H1 (cell line): ENCODE measurements around the gene ANKS1B. TPM values are rescaled to one million over a fixed set of nuclear protein-coding genes. Genes with fewer than 3 reads are reported as not detected.

Source experiments
- CTCF ChIA-PET: fragments of 300-600 bp; sonication (Branson Sonifier 250); formaldehyde crosslinking; loops from one replicate; lab custom pipeline; 2021; ENCODE audit not compliant: partially characterized antibody; lab: Charles Lee
- POLR2A ChIA-PET: fragments of 300-600 bp; sonication (Branson Sonifier 250); formaldehyde crosslinking; loops from one replicate; lab custom pipeline; 2021; ENCODE audit warnings: inconsistent platforms; ENCODE audit not compliant: partially characterized antibody; lab: Charles Lee
- DNase-seq, 2 experiments: peaks; one replicate each; pipeline versions ENCODE4 v3.0.0 to v3.0.0-alpha.2; 2010 to 2022; ENCODE audit warnings: low spot score in 2 of 2, low read depth in 1 of 2, mixed read lengths in 1 of 2
- FAIRE-seq: peaks from 2 replicates; lab custom pipeline; 2011; peaks lifted over from hg19 to GRCh38; lab: Jason Lieb, UNC
- H2AFZ ChIP-seq: 2 replicates; pipeline ENCODE4 v1.8.1; 2012; ENCODE audit warnings: low read length, inconsistent platforms
- H2AK5ac ChIP-seq: 2 replicates; pipeline ENCODE4 v1.6.1; 2013; ENCODE audit warnings: low read depth, low read length
- H2BK120ac ChIP-seq: replicated peaks from 2 replicates; pipeline ENCODE3; 2013; ENCODE audit warnings: low read depth, low read length, inconsistent platforms
- H2BK12ac ChIP-seq: 2 replicates; pipeline ENCODE4 v1.6.1; 2013; ENCODE audit warnings: low read depth, low read length
- H2BK15ac ChIP-seq: 2 replicates; pipeline ENCODE4 v1.6.1; 2013; ENCODE audit warnings: low read length
- H2BK20ac ChIP-seq: 2 replicates; pipeline ENCODE4 v1.6.1; 2013; ENCODE audit warnings: low read length
- H2BK5ac ChIP-seq: 2 replicates; pipeline ENCODE4 v1.6.1; 2013; ENCODE audit warnings: low read depth, low read length
- H3K14ac ChIP-seq: 2 replicates; pipeline ENCODE4 v1.6.1; 2013; ENCODE audit warnings: inconsistent platforms; ENCODE audit not compliant: insufficient read length
- H3K18ac ChIP-seq: 2 replicates; pipeline ENCODE4 v1.6.1; 2013; ENCODE audit warnings: low read length; ENCODE audit errors: extremely low read depth
- H3K23ac ChIP-seq: 2 replicates; pipeline ENCODE4 v1.6.1; 2013; ENCODE audit warnings: inconsistent platforms; ENCODE audit not compliant: insufficient read length
- H3K23me2 ChIP-seq: 2 replicates; pipeline ENCODE4 v1.6.1; 2013; ENCODE audit warnings: low read depth, low read length
- H3K27ac ChIP-seq: 2 replicates; pipeline ENCODE4 v1.6.1; 2011; ENCODE audit warnings: low read depth, low read length, inconsistent platforms
- H3K27me3 ChIP-seq, 4 experiments: replicated peaks in 1 of 4; 1 replicate in 1 of 4; 2 replicates in 3 of 4; pipeline versions ENCODE4 v1.6.1 to v1.8.1; 2011 to 2013; ENCODE audit warnings: low read length in 3 of 4, mild to moderate bottlenecking in 3 of 4, inconsistent platforms in 2 of 4, mixed read lengths in 2 of 4, moderate library complexity in 1 of 4; ENCODE audit not compliant: control insufficient read depth in 3 of 4, insufficient read depth in 3 of 4; ENCODE audit errors: extremely low read depth in 1 of 4
- H3K36me3 ChIP-seq, 4 experiments: 2 replicates each; pipeline versions ENCODE4 v1.6.1 to v1.8.1; 2011 to 2013; ENCODE audit warnings: mild to moderate bottlenecking in 4 of 4, low read length in 3 of 4, moderate library complexity in 2 of 4, control low read depth in 1 of 4, inconsistent platforms in 1 of 4; ENCODE audit not compliant: insufficient read depth in 4 of 4, control insufficient read depth in 2 of 4
- H3K4ac ChIP-seq: replicated peaks from 2 replicates; pipeline ENCODE3; 2013; ENCODE audit warnings: low read length, low read depth, mixed read lengths, inconsistent platforms; ENCODE audit not compliant: insufficient read length
- H3K4me1 ChIP-seq, 4 experiments: replicated peaks in 1 of 4; 1 replicate in 1 of 4; 2 replicates in 3 of 4; pipeline versions ENCODE4 v1.6.1 to v1.8.1; 2011 to 2013; ENCODE audit warnings: low read length in 3 of 4, inconsistent platforms in 2 of 4, mixed read lengths in 1 of 4; ENCODE audit not compliant: insufficient read depth in 4 of 4, control insufficient read depth in 3 of 4
- H3K4me2 ChIP-seq, 2 experiments: 2 replicates each; pipeline versions ENCODE4 v1.6.1 to v1.8.1; 2011 to 2013; ENCODE audit warnings: low read depth in 2 of 2, low read length in 2 of 2, control low read depth in 1 of 2, inconsistent platforms in 1 of 2, mild to moderate bottlenecking in 1 of 2; ENCODE audit not compliant: insufficient read depth in 1 of 2
- H3K4me3 ChIP-seq, 4 experiments: fragments of 200-600, 300-600 bp in 1 of 4; sonication (generic), shearing (Covaris generic), sonication (Bioruptor Twin) in 1 of 4; 2 replicates each; pipeline versions ENCODE4 v1.5.1 to v1.8.1; 2011 to 2016; ENCODE audit warnings: low read length in 4 of 4, low read depth in 3 of 4, control low read depth in 2 of 4, inconsistent platforms in 2 of 4, mild to moderate bottlenecking in 2 of 4, mixed read lengths in 1 of 4, moderate library complexity in 1 of 4; ENCODE audit not compliant: insufficient read depth in 2 of 4; ENCODE audit errors: extremely low read depth in 1 of 4
- H3K56ac ChIP-seq: replicated peaks from 2 replicates; pipeline ENCODE3; 2013; ENCODE audit warnings: low read depth, mild to moderate bottlenecking, mixed read lengths, low read length, inconsistent platforms; ENCODE audit not compliant: insufficient read length
- H3K79me1 ChIP-seq: 2 replicates; pipeline ENCODE4 v1.6.1; 2013; ENCODE audit warnings: low read depth, low read length, control low read depth
- H3K79me2 ChIP-seq, 2 experiments: 2 replicates each; pipeline versions ENCODE4 v1.6.1 to v1.8.1; 2012 to 2013; ENCODE audit warnings: low read length in 2 of 2, mild to moderate bottlenecking in 2 of 2, inconsistent platforms in 1 of 2; ENCODE audit not compliant: insufficient read depth in 2 of 2, control insufficient read depth in 1 of 2
- H3K9ac ChIP-seq, 4 experiments: replicated peaks in 1 of 4; 1 replicate in 1 of 4; 2 replicates in 3 of 4; pipeline versions ENCODE4 v1.6.1 to v1.8.1; 2011 to 2013; ENCODE audit warnings: low read depth in 3 of 4, low read length in 3 of 4, control low read depth in 2 of 4, mild to moderate bottlenecking in 2 of 4, moderate library complexity in 2 of 4, inconsistent platforms in 1 of 4; ENCODE audit errors: extremely low read depth in 1 of 4
- H3K9me3 ChIP-seq, 2 experiments: 2 replicates each; pipeline versions ENCODE4 v1.6.1 to v1.8.1; 2012 to 2013; ENCODE audit warnings: mild to moderate bottlenecking in 2 of 2, moderate library complexity in 2 of 2, control low read depth in 1 of 2, inconsistent platforms in 1 of 2, low read depth in 1 of 2, low read length in 1 of 2, mixed read lengths in 1 of 2; ENCODE audit not compliant: insufficient read depth in 2 of 2
- H4K20me1 ChIP-seq, 2 experiments: replicated peaks in 1 of 2; 2 replicates each; pipeline versions ENCODE3 to v1.8.1; 2011 to 2013; ENCODE audit warnings: inconsistent platforms in 2 of 2, low read length in 2 of 2, mild to moderate bottlenecking in 1 of 2; ENCODE audit not compliant: insufficient read depth in 2 of 2, control insufficient read depth in 1 of 2
- H4K5ac ChIP-seq: 2 replicates; pipeline ENCODE4 v1.6.1; 2013; ENCODE audit warnings: low read length, low read depth, mixed read lengths, inconsistent platforms; ENCODE audit not compliant: insufficient read length
- H4K8ac ChIP-seq: 2 replicates; pipeline ENCODE4 v1.8.0; 2013; ENCODE audit warnings: mild to moderate bottlenecking, moderate library complexity, low read length, inconsistent platforms; ENCODE audit not compliant: insufficient read depth; ENCODE audit errors: extremely low read depth
- H4K91ac ChIP-seq: replicated peaks from 2 replicates; pipeline ENCODE3; 2013; ENCODE audit warnings: low read length, mixed read lengths, inconsistent platforms; ENCODE audit not compliant: insufficient read length
- ATF3 ChIP-seq: IDR thresholded peaks from 2 replicates; pipeline ENCODE4 v1.6.1; 2011; ENCODE audit warnings: low read depth, mild to moderate bottlenecking, low read length; ENCODE audit not compliant: insufficient read depth
- BACH1 ChIP-seq: IDR thresholded peaks from 2 replicates; pipeline ENCODE4 v1.6.1; 2012; ENCODE audit warnings: low read length, improper control_type of control experiment
- KDM4A ChIP-seq: IDR thresholded peaks from one replicate; pipeline ENCODE4 v1.7.1; 2012; ENCODE audit warnings: low read depth, mild to moderate bottlenecking, moderate library complexity, low read length, inconsistent platforms; ENCODE audit not compliant: severe bottlenecking
- SUZ12 ChIP-seq: fragments of 200-600 bp; sonication (generic); IDR thresholded peaks from 2 replicates; pipeline ENCODE4 v1.6.1; 2012; ENCODE audit warnings: mild to moderate bottlenecking, inconsistent platforms, low read length, moderate library complexity, mixed read lengths
- WGBS, 2 experiments: shearing (Covaris generic) in 1 of 2; methylation state at CpG; one replicate each; pipeline versions ENCODE4 v1.1.6 to v1.1.7; 2013 to 2015; ENCODE audit warnings: low lambda C conversion rate in 2 of 2, mixed read lengths in 2 of 2, inconsistent platforms in 1 of 2, low coverage in 1 of 2, missing lambda C conversion rate in 1 of 2; ENCODE audit not compliant: insufficient replicate concordance in 2 of 2, insufficient coverage in 1 of 2, insufficient read length in 1 of 2; ENCODE audit errors: extremely low coverage in 1 of 2, missing lambda C conversion rate in 1 of 2; 5-methylcytosine and 5-hydroxymethylcytosine counted together
- polyA plus RNA-seq, 7 experiments: library from polyadenylated mRNA; depleted of rRNA in 3 of 7; stranded (reverse) in 5 of 7; unstranded in 2 of 7; fragments of >200 nt in 5 of 7; fragments of 200-250 nt in 2 of 7; gene quantifications; 1 replicate in 5 of 7; 2 replicates in 1 of 7; 4 replicates in 1 of 7; pipeline versions ENCODE4 v1.2.1 to v1.2.3, GENCODE V29; 2011 to 2013; ENCODE audit warnings: missing spikeins in 2 of 7, mixed read lengths in 2 of 7
- total RNA-seq: library from RNA; stranded (reverse); fragmentation: NEBNext Ultra II Directional; extraction: Animal tissue kit (Norgen Biotek cat#: 25700); gene quantifications from 2 replicates; pipeline ENCODE4 v1.2.1, GENCODE V29; 2021

ANKS1B gene
- total and polyA plus RNA-seq, 2 of the 8 experiments (the other 6 are each of a cell fraction or from before 2014, with no cell fraction given): 2.7 to 6.1 TPM

- H3K27me3 ChIP-seq: 0 out of 7 replicates have a peak, but pooled peaks cover 0 to 2% (median 0%) of the 10 kb centered on the region in 4 experiments
- peak overlapping the region; percentile 29 for H4K91ac ChIP-seq
- ChIA-PET CTCF (interaction anchor here (2.8 kb wide), 1 partner anchor 13 kb away, joined by 9 read pairs; no protein-coding TSS in a partner anchor), POLR2A (interaction anchor here (0.7 kb wide), 1 partner anchor 10 kb away, joined by 3 read pairs; no protein-coding TSS in a partner anchor)
- peak overlapping the region; percentile 15; the same call in 1 of the 2 replicates for H3K18ac ChIP-seq
- 18% methylated on average over 8 of the region's 10 CpGs; no CpG with 5 or more reads in 1 of the 2 experiments for WGBS, 2 experiments
- H2BK120ac ChIP-seq: no peak overlapping the region
- no peak overlapping the region for H3K56ac ChIP-seq
- H2BK5ac ChIP-seq: no peak overlapping the region
- H3K23me2 ChIP-seq: peaks cover 6% of the 10 kb centered on the region
- no peaks in the 10 kb centered on the region for H3K36me3 ChIP-seq
- H2AK5ac ChIP-seq: no peak overlapping the region
- H4K20me1 ChIP-seq: no peaks in the 10 kb centered on the region
- H3K9ac ChIP-seq: peak overlapping the region; percentile 14 to 62 (median 34); a peak in 4 of 7 replicates
- H3K4me1 ChIP-seq: peaks cover 0 to 8% (median 6%) of the 10 kb centered on the region in 4 experiments; a peak in 4 of 7 replicates
- peak overlapping the region; percentile 66 to 96 (median 74) for H3K4me3 ChIP-seq
- no peak overlapping the region for H2BK15ac ChIP-seq
- H3K79me2 ChIP-seq: no peaks in the 10 kb centered on the region; a peak in 1 of 4 replicates
- peak overlapping the region; percentile 23 for H4K5ac ChIP-seq
- no peaks in the 10 kb centered on the region for H3K79me1 ChIP-seq
- no peak overlapping the region for H4K8ac ChIP-seq
- H2AFZ ChIP-seq: peak overlapping the region; percentile 93
- no peaks in the 10 kb centered on the region for H3K9me3 ChIP-seq
- no peak for DNase-seq
- no peak overlapping the region for H2BK12ac ChIP-seq
- FAIRE-seq: no peak
- H3K27ac ChIP-seq: no peak overlapping the region
- H3K4ac ChIP-seq: no peak overlapping the region
- no peak overlapping the region; the same call in 1 of the 2 replicates for H2BK20ac ChIP-seq
- 0 out of 2 replicates have a peak, but pooled peaks have one; percentile 31 for TF ChIP-seq SUZ12
- TF ChIP-seq KDM4A: peak; percentile 56
- peak; percentile 63; the same call in 1 of the 2 replicates for TF ChIP-seq BACH1
- no peak for TF ChIP-seq ATF3
- peak overlapping the region; percentile 94 to 95 for H3K4me2 ChIP-seq
- H3K23ac ChIP-seq: no peak overlapping the region
- H3K14ac ChIP-seq: no peak overlapping the region
These were observed 414 bp upstream of the ANKS1B start for GRCh38 chr12:99985129-99985570.
